Measurements from ENCODE around the gene NIN. TPM values are rescaled to one million over a fixed set of nuclear protein-coding genes. Genes with fewer than 3 reads are reported as not detected.

The NIN gene
- total and polyA plus RNA-seq, 11 donors, result 11.7 to 48.3 (median 25.0) TPM

- H3K4me3 ChIP-seq, result no peak overlapping the region
- no peaks in the 10 kb centered on the region for H3K36me3 ChIP-seq
- ATAC-seq, result no peak
- no peaks in the 10 kb centered on the region for H3K27me3 ChIP-seq
- no peaks in the 10 kb centered on the region for H3K9me3 ChIP-seq
- peaks cover 0 to 73% (median 32%) of the 10 kb centered on the region in 12 donors for H3K4me1 ChIP-seq
- TF ChIP-seq POLR2A (IDR thresholded peaks at IDR 0.05) (no peak), CTCF (IDR thresholded peaks at IDR 0.05) (no peak)
- no peak for DNase-seq
- 93 to 97% (median 95%) methylated on average over 8 of the region's 8 CpGs for WGBS, 4 donors
- intact Hi-C loops (cut with DNase I), result loop anchor here in 1 of 10 donors (5.0 kb wide), 1 partner anchor 34 kb away; no protein-coding TSS in a partner anchor
- H3K27ac ChIP-seq, result no peak overlapping the region
Observed at GRCh38 chr14:50826681-50827080, 4.3 kb downstream of the NIN start.

- TF ChIP-seq POLR2A (IDR thresholded peaks at IDR 0.05), result no peak
- no peak for TF ChIP-seq CTCF (IDR thresholded peaks at IDR 0.05)
- Histone ChIP-seq H3K4me1 (peaks cover 0 to 84% (median 33%) of the 10 kb centered on the region in 12 donors), H3K27ac (no peak overlapping the region), H3K27me3 (no peaks in the 10 kb centered on the region), H3K4me3 (no peak overlapping the region), H3K9me3 (no peaks in the 10 kb centered on the region), H3K36me3 (peaks cover 0 to 9% (median 0%) of the 10 kb centered on the region in 9 donors)
- intact Hi-C loops (cut with DNase I), result loop anchor here in 1 of 10 donors (5.0 kb wide), 1 partner anchor 33 kb away; no protein-coding TSS in a partner anchor
- WGBS, 4 donors, result 96 to 100% (median 98%) methylated on average over 1 of the region's 1 CpG
- ATAC-seq (no peak), DNase-seq (no peak)
Observed at GRCh38 chr14:50825307-50825706, 5.7 kb downstream of the NIN start.

GRCh38 chr14:50823762-50824636 lies 7.0 kb downstream of the NIN start:
- WGBS, 4 donors, result 75 to 85% (median 81%) methylated on average over 10 of the region's 10 CpGs
- ATAC-seq (no peak), DNase-seq (no peak)
- peak overlapping the region in 8 of 12 donors; percentile 14 to 90 (median 36) for H3K27ac ChIP-seq
- peaks cover 0 to 76% (median 26%) of the 10 kb centered on the region in 12 donors for H3K4me1 ChIP-seq
- H3K9me3 ChIP-seq, result no peaks in the 10 kb centered on the region
- peak overlapping the region in 4 of 12 donors; percentile 0 to 38 (median 24) for H3K4me3 ChIP-seq
- intact Hi-C loops (cut with DNase I), result no loop called here
- peaks cover 0 to 13% (median 0%) of the 10 kb centered on the region in 9 donors for H3K36me3 ChIP-seq
- TF ChIP-seq POLR2A (IDR thresholded peaks at IDR 0.05) (no peak), CTCF (IDR thresholded peaks at IDR 0.05) (no peak)
- no peaks in the 10 kb centered on the region for H3K27me3 ChIP-seq

GRCh38 chr14:50823051-50823761 lies 7.8 kb downstream of the NIN start:
- H3K36me3 ChIP-seq, result peaks cover 0 to 13% (median 0%) of the 10 kb centered on the region in 9 donors
- TF ChIP-seq CTCF (IDR thresholded peaks at IDR 0.05), result no peak
- no peak for TF ChIP-seq POLR2A (IDR thresholded peaks at IDR 0.05)
- no peaks in the 10 kb centered on the region for H3K27me3 ChIP-seq
- WGBS, 4 donors, result 55 to 63% (median 59%) methylated on average over 11 of the region's 11 CpGs
- H3K9me3 ChIP-seq, result no peaks in the 10 kb centered on the region
- H3K27ac ChIP-seq, result peak overlapping the region in 8 of 12 donors; percentile 14 to 90 (median 36)
- ATAC-seq, result peak in 3 of 4 donors; percentile 48 to 65 (median 52)
- peak in 2 of 5 donors; percentile 32 to 47 for DNase-seq
- intact Hi-C loops (cut with DNase I), result no loop called here
- peaks cover 0 to 68% (median 21%) of the 10 kb centered on the region in 12 donors for H3K4me1 ChIP-seq
- H3K4me3 ChIP-seq, result peak overlapping the region in 4 of 12 donors; percentile 0 to 38 (median 24)
